Measurements from ENCODE around the gene FUT1. TPM values are rescaled to one million over a fixed set of nuclear protein-coding genes. Genes with fewer than 3 reads are reported as not detected.

Gene FUT1
- total RNA-seq, 2 donors from 2014 or later, result 14.8 to 79.1 TPM

DNA sequence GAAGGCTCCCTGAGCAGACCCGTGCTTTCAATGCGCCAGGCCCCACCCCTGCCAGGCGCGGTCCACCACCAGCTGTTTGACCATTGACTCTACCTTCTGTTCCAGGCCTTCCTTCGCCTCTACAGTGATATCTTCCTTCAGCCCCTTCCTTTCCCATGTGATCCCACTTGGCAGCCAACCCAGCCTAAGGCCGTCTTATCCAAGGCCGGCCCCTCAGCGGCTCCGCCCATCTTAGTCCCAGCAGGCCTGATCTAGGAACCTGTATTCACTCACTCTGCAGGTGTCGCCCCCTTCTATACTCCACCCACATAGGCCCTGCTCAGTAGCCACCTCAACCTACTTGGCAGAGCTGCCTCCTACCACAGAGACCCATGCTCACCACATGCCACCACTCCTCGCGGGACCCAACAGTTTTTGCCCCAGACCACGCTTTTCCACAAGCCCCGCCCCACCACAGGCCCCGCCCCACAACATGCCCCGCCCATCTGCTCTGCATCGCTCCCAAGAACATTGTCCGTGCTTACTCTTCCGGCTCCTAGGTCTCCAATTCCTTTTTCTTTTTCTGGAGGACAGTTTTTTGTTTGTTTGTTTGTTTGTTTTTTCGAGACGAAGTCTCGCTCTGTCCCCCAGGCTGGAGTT is 15.0 kb downstream of the FUT1 start:
- ATAC-seq (peak; percentile 50), DNase-seq (peak; percentile 89 to 96 (median 94))
- Histone ChIP-seq H3K9me3 (no peaks in the 10 kb centered on the region), H3K27me3 (no peaks in the 10 kb centered on the region), H3K4me3 (no peak overlapping the region), H3K36me3 (replicated peaks in 1 of 2; ENCODE audit: insufficient read depth in 1 of 2, low read depth in 2 of 2) (no peaks in the 10 kb centered on the region), H3K4me1 (peaks cover 51% of the 10 kb centered on the region), H3K27ac (peak overlapping the region in 3 of 4 donors; percentile 83 to 91 (median 84))
- TF ChIP-seq POLR2A (IDR thresholded peaks at IDR 0.05) (peak in 2 of 3 donors; percentile 34 to 47), CTCF (IDR thresholded peaks at IDR 0.05) (no peak)
- intact Hi-C loops (cut with DNase I), result no loop called here
- 35 to 37% methylated on average over 22 of the region's 22 CpGs for WGBS, 2 donors

GRCh38 chr19:48735031-48735615 is 17.3 kb downstream of the FUT1 start:
- no peak overlapping the region for H3K27ac ChIP-seq
- no peaks in the 10 kb centered on the region for H3K27me3 ChIP-seq
- ATAC-seq, result no peak
- H3K4me3 ChIP-seq, result no peak overlapping the region
- DNase-seq, result no peak
- 76 to 87% methylated on average over 19 to 38 of the region's 38 CpGs for WGBS, 2 donors
- TF ChIP-seq CTCF (IDR thresholded peaks at IDR 0.05) (no peak), POLR2A (IDR thresholded peaks at IDR 0.05) (no peak)
- intact Hi-C loops (cut with DNase I), result no loop called here
- H3K4me1 ChIP-seq, result peaks cover 34% of the 10 kb centered on the region
- no peaks in the 10 kb centered on the region for H3K36me3 ChIP-seq (replicated peaks in 1 of 2; ENCODE audit: insufficient read depth in 1 of 2, low read depth in 2 of 2)
- H3K9me3 ChIP-seq, result no peaks in the 10 kb centered on the region

DNA sequence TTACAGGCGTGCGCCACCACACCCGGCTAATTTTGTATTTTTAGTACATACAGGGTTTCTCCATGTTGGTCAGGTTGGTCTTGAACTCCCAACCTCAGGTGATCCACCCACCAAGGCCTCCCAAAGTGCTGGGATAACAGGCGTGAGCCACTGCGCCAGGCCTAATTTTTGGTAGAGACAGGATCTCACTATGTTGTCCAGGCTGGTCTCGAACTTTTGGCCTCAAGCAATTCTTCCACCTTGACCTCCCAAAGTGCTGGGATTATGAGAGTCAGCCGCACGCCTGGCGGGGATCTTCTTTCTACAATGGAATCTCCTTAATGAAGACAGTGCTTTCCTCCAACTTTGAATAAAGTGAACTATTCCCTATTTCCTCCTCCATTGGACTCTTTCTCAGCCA is 17.8 kb downstream of the FUT1 start:
- 92 to 93% methylated on average over 7 to 9 of the region's 9 CpGs for WGBS, 2 donors
- Histone ChIP-seq H3K27ac (no peak overlapping the region), H3K36me3 (replicated peaks in 1 of 2; ENCODE audit: insufficient read depth in 1 of 2, low read depth in 2 of 2) (no peaks in the 10 kb centered on the region), H3K9me3 (no peaks in the 10 kb centered on the region), H3K4me3 (no peak overlapping the region), H3K4me1 (peaks cover 29% of the 10 kb centered on the region), H3K27me3 (no peaks in the 10 kb centered on the region)
- ATAC-seq (no peak), DNase-seq (no peak)
- intact Hi-C loops (cut with DNase I), result no loop called here
- TF ChIP-seq POLR2A (IDR thresholded peaks at IDR 0.05) (no peak), CTCF (IDR thresholded peaks at IDR 0.05) (no peak)

- ATAC-seq (no peak), DNase-seq (no peak)
- WGBS, 2 donors, result 84 to 88% methylated on average over 4 of the region's 4 CpGs
- no peaks in the 10 kb centered on the region for H3K9me3 ChIP-seq
- no peaks in the 10 kb centered on the region for H3K36me3 ChIP-seq (replicated peaks in 1 of 2; ENCODE audit: insufficient read depth in 1 of 2, low read depth in 2 of 2)
- TF ChIP-seq POLR2A (IDR thresholded peaks at IDR 0.05), result no peak
- no peak for TF ChIP-seq CTCF (IDR thresholded peaks at IDR 0.05)
- no peak overlapping the region for H3K27ac ChIP-seq
- no peak overlapping the region for H3K4me3 ChIP-seq
- H3K27me3 ChIP-seq, result no peaks in the 10 kb centered on the region
- H3K4me1 ChIP-seq, result peaks cover under 1% of the 10 kb centered on the region
- intact Hi-C loops (cut with DNase I), result no loop called here
Measured at GRCh38 chr19:48731452-48731851, 21.0 kb downstream of the FUT1 start.
